Urinary bladder (tissue), 4 donors: Measurements from ENCODE around the gene APOBR. TPM values are rescaled to one million over a fixed set of nuclear protein-coding genes. Genes with fewer than 3 reads are reported as not detected.
"Not testable (repeated sequence)": the region's sequence is repeated elsewhere in the genome, so short reads cannot be mapped to it uniquely, and the experiment has no call there.

Experiments
- DNase-seq: peaks from one replicate; pipeline ENCODE4 v3.0.0-alpha.2; 2015; ENCODE audit errors: extremely low spot score
- H3K27ac ChIP-seq: one replicate; pipeline ENCODE4 v1.5.1; 2013; ENCODE audit warnings: low read depth, mild to moderate bottlenecking, moderate library complexity
- H3K36me3 ChIP-seq: one replicate; pipeline ENCODE4 v1.6.1; 2013; ENCODE audit warnings: mild to moderate bottlenecking, moderate library complexity; ENCODE audit not compliant: insufficient read depth
- H3K4me1 ChIP-seq: one replicate; pipeline ENCODE4 v1.6.1; 2013; ENCODE audit warnings: mild to moderate bottlenecking, moderate library complexity; ENCODE audit not compliant: insufficient read depth
- H3K4me3 ChIP-seq: one replicate; pipeline ENCODE4 v1.5.1; 2013; ENCODE audit warnings: low read depth, low read length
- WGBS: extraction: QIAGEN DNeasy Blood & Tissue Kit; methylation state at CpG from one replicate; pipeline ENCODE4 v1.1.7; 2013; 5-methylcytosine and 5-hydroxymethylcytosine counted together
- polyA plus RNA-seq: library from polyadenylated mRNA; stranded (reverse); fragments of 200-250 nt; gene quantifications from one replicate; pipeline ENCODE4 v1.2.3, GENCODE V29; 2013
- total RNA-seq: library from RNA; depleted of rRNA; stranded (reverse); fragments of >200 nt; gene quantifications from one replicate; pipeline ENCODE4 v1.2.3, GENCODE V29; 2014
- donor health status: healthy with polysubstance abuse.
- donor health status: healthy.

Gene APOBR, protein sequence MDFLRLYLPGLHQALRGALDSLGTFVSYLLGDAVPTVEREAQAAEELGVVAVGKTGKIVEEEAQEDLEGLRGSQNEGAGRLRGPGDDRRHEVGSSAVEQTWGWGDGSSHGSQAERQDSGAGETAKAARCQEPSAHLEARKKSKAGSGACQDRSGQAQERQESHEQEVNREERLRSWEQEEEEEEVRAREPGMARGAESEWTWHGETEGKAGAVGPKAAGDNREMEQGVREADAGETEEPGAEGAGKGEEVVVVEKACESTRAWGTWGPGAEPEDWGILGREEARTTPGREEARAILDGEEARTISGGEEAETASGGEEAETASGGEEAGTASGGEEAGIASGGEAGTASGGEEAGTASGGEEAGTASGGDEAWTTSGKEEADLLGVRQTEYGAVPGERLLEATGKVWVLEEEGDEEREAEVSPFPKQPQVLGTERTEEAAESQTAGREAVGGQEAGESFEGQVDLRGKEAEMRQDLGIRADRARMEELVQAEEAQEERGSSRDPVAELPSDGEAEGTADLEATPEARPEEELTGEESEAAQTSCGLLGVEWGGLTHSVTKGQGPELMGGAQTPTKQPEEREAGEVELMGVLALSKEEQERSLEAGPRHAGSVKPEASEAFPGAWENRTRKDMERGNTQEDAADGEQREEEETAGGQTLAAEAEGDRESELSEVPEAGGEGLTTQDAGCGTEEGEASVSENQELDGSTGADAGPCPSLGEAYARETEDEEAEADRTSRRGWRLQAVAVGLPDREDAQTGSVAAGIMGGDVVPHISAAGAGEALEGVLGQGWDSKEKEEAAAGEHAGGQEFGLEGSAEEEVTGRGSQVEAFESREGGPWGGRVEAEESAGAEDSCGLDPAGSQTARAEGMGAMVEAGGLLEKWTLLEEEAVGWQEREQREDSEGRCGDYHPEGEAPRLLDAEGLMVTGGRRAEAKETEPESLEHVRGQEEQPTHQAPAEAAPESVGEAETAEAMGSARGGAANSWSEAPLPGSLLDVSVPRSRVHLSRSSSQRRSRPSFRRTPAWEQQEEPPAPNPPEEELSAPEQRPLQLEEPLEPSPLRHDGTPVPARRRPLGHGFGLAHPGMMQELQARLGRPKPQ
- total RNA-seq (0.69 TPM), polyA plus RNA-seq (4.2 TPM)

DNA sequence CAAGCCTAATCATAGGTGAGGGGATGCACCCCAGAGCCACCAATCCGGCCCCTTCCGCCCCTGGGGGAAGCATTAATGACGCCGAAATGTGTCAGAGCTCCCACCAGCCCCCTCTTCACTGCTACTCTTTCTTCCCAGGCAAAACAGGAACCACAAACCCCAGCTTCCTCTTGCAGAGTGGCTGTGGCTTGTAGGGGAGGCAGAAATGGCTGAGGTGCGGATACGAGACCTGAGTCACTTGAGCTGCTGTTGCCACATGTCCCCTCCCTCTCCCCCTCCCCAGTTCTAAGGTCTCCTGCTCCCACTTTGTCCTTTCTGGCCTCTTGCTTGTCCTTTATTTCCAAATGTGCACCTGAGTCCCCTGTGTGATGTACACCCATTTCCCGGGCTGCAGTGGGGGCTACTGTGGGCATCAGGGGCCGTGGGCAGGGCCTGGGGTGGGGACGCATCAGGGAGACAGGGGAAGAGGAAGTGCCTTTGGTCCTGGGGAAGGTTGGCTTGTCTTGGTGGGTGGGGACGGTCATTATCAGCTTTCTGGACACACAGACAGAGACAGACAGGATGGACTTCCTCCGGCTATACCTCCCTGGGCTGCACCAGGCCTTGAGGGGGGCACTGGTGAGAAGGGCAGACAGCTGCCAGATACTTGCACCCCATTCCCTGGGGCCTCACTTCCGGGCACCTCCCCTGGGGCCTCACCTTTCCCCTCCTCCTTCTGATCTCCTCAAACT, at the start of gene APOBR:
TSS of gene APOBR (plus strand) at position 523 of the 731 bp plus-strand sequence. CDS start at position 562, 39 bp downstream.
- peak within 1 kb of the TSS; percentile 68 for H3K27ac ChIP-seq
- DNase-seq: no peak
- H3K4me1 ChIP-seq: no peaks in the 10 kb centered on the region
- WGBS: 64% methylated on average over 12 of the region's 12 CpGs
- no peak within 1 kb of the TSS for H3K4me3 ChIP-seq
- no peaks in the 10 kb centered on the region for H3K36me3 ChIP-seq

DNA sequence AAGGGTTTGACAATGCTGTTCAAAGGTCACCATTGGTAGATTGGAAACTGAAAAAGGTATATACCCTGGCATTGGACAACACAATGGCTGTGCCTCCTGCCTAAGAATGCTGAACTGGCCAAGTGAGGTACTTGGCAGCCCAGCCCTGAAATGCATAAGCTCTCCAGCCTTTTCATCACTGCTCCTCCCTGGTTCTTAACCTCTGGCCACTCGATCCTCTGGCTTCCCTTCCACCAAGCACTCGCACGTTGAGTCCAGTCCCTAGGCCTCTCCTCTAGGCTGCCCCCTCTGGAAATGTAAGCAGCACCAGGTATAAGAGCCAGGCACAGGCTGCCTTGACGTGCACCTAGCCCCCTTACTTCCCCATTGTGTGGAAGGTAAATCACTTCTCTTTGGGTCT, 48.1 kb upstream of the APOBR start:
- not testable (repeated sequence) for H3K27ac ChIP-seq, H3K4me1 ChIP-seq, DNase-seq, H3K36me3 ChIP-seq, H3K4me3 ChIP-seq
- no CpG with 5 or more reads among the region's 4 CpGs for WGBS

- H3K4me1 ChIP-seq, H3K36me3 ChIP-seq, H3K4me3 ChIP-seq, H3K27ac ChIP-seq, DNase-seq: not testable (repeated sequence)
- no CpG with 5 or more reads among the region's 6 CpGs for WGBS
Observed at GRCh38 chr16:28447081-28447480, 47.4 kb upstream of the APOBR start.

DNA sequence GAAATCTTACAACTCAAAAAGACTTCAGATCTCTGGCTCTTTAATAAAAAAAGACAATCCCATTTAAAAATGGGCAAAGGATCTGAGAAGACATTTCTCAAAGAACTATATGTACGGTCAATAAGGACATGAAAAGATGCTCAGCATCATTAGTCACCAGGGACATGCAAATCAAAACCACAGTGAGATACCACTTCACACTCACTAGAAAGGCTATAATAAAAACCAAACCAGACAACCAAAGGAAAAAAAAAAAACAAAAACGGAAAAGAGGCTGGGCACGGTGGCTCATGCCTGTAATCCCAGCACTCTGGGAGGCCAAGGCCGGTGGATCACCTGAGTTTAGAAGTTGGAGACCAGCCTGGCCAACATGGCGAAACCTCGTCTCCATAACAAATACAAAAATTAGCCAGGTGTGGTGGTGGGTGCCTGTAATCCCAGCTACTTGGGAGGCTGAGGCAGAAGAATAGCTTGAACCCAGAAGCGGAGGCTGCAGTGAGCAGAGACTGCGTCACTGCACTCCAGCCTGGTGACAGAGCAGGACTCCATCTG, 20.7 kb upstream of the APOBR start:
- DNase-seq: no peak
- Histone ChIP-seq H3K36me3 (peaks cover 4% of the 10 kb centered on the region), H3K4me3 (no peak overlapping the region), H3K27ac (no peak overlapping the region), H3K4me1 (no peaks in the 10 kb centered on the region)
- WGBS: 94% methylated on average over 8 of the region's 8 CpGs

- Histone ChIP-seq H3K27ac (no peak overlapping the region), H3K36me3 (peaks cover 4% of the 10 kb centered on the region), H3K4me1 (no peaks in the 10 kb centered on the region), H3K4me3 (no peak overlapping the region)
- WGBS: 87% methylated on average over 2 of the region's 2 CpGs
- no peak for DNase-seq
Observed at GRCh38 chr16:28475221-28475620, 19.2 kb upstream of the APOBR start.

DNA sequence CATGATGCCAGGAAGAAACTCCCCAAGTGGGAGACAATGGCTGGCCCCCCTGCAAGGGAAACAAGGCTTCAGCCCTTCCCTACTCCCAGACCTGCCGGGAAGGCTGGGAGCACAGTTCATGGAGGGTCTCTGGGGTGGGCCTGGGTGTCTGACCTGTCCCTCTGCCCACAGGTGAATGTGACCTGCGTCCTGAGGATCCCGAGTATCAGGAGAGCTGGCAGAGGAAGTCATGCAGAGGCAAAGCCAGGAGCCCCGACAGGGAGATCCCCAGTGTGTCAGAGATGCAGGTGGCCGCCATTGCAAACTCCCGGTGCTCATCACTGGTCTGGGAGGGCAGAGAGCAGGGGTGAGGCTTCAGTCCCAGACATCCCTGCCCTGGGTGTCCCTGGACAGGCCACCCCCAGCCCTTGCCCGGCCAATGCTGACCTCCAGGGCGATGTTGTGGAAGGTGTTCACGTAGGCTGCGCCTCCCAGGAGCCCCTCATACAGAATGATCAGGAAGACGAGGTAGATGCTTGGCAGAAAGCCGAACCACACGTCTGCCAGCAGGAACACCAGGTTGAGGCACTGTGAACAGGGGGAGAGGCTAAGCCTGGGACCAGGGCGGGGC, 17.0 kb upstream of the APOBR start:
- peaks cover 4% of the 10 kb centered on the region for H3K36me3 ChIP-seq
- WGBS: 92% methylated on average over 14 of the region's 14 CpGs
- no peak overlapping the region for H3K4me3 ChIP-seq
- H3K27ac ChIP-seq: no peak overlapping the region
- H3K4me1 ChIP-seq: no peaks in the 10 kb centered on the region
- no peak for DNase-seq

- no peaks in the 10 kb centered on the region for H3K4me1 ChIP-seq
- H3K36me3 ChIP-seq: peaks cover 4% of the 10 kb centered on the region
- DNase-seq: no peak
- H3K27ac ChIP-seq: no peak overlapping the region
- WGBS: 94% methylated on average over 16 of the region's 16 CpGs
- H3K4me3 ChIP-seq: no peak overlapping the region
Observed at GRCh38 chr16:28478506-28479180, 15.8 kb upstream of the APOBR start.

DNA sequence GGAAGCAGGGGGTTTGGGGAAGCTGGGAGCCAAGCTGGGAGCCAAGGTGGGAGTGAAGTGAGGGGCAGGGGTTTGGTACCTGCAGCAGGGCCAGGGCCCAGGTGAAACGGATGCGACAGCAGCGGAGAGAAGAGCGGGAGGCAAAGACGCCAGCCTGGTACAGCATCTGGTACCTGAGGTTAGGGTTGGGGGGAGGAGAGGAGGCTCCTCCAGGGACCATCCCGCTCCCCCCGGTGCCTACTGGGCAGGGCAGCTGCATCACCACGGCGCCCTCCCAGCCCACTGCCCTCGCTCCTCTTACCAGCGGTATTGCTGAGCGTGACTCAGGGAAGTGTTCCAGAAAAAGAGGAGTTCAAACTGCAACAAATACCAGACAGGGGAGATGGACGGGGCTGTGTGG, 12.4 kb upstream of the APOBR start:
- H3K27ac ChIP-seq: no peak overlapping the region
- WGBS: 95% methylated on average over 13 of the region's 13 CpGs
- no peak for DNase-seq
- no peaks in the 10 kb centered on the region for H3K4me1 ChIP-seq
- no peak overlapping the region for H3K4me3 ChIP-seq
- H3K36me3 ChIP-seq: peaks cover 6% of the 10 kb centered on the region

GRCh38 chr16:28483361-28483760, 11.1 kb upstream of the APOBR start:
- H3K4me1 ChIP-seq, DNase-seq, H3K27ac ChIP-seq, H3K4me3 ChIP-seq, H3K36me3 ChIP-seq: not testable (repeated sequence)
- 93% methylated on average over 5 of the region's 5 CpGs for WGBS

DNA sequence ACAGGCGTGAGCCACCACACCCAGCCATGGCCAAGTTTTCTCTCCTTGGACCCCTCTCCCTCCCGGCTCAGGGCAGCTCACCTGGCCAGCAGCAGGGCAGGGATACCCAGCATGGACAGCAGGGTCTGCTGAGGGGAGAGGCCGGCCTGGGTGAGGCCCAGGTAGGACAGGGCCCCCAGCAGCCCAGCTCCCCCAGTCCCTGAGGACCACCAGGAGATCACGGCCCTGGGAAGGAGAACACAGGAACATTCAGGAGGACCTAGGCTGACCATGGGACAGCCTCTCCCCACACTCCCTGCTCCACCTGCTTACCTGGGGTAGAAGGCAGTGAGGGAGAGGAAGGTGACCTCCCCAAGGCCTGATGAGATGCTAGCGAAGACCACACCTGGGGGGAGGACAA, 8.2 kb upstream of the APOBR start:
- Histone ChIP-seq H3K36me3 (peaks cover 2% of the 10 kb centered on the region), H3K4me3 (no peak overlapping the region), H3K27ac (no peak overlapping the region), H3K4me1 (no peaks in the 10 kb centered on the region)
- no peak for DNase-seq
- WGBS: 100% methylated on average over 5 of the region's 5 CpGs

DNA sequence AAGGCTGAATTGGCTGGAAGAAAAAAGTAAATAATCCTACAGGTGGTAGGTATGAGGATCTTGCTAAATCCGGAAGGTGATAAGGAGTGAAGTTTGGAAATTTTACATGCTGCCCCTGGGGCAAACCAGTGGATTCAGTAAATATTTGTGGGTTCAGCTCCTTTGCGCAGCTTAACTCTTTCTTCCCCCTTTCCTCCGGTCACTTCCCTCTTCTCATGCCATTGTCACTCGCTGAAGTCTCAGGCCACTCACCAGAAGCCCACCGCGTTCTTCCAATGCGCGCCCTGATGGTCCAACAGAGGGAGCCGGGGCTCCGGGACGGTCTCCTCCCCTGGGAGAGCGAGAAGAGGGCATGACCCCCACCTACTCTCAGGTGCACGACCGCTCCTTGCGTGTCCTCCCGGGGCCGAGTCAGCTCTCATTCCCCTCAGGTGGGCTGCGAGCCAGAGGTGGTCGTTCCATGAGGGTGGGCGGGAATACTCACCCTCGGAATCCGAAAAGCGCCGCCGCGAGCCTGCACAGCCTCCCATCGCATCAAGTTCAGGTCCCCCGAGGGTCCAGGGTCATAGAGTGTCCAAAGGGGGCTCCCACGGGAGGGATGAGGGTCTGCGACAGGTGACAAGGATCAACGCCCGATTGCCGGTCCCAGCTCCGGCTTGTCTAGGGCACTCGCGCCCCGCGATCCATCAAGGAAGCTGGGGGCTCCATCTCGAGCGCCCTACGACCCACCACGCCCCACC, 3.0 kb upstream of the APOBR start:
- under 1% methylated on average over 42 of the region's 42 CpGs for WGBS
- Histone ChIP-seq H3K36me3 (no peaks in the 10 kb centered on the region), H3K27ac (peak overlapping the region; percentile 95), H3K4me3 (peak overlapping the region; percentile 91), H3K4me1 (no peaks in the 10 kb centered on the region)
- DNase-seq: no peak
